K562 (cell line): ENCODE measurements around the gene TOGARAM2.

ENCODE experiments used
- ATF2 ChIP-seq: sonication (generic); formaldehyde crosslinking; IDR thresholded peaks from 2 replicates; pipeline ENCODE4 v1.8.1; 2022; ENCODE audit warnings: missing genetic modification reagents
- BRF2 ChIP-seq: IDR thresholded peaks from 3 replicates; pipeline ENCODE4 v1.6.1; 2011; ENCODE audit warnings: borderline replicate concordance, mild to moderate bottlenecking; ENCODE audit not compliant: insufficient read length, insufficient read depth
- DEAF1 ChIP-seq: fragments of 450-650 bp; formaldehyde crosslinking; IDR thresholded peaks from 2 replicates; pipeline ENCODE4 v1.4.0; 2020; ENCODE audit warnings: mild to moderate bottlenecking, moderate library complexity
- HNRNPL ChIP-seq: fragments of 200-400 bp; formaldehyde crosslinking; IDR thresholded peaks from 2 replicates; pipeline ENCODE4 v1.6.1; 2017; ENCODE audit warnings: low read depth, mild to moderate bottlenecking, low read length
- KAT8 ChIP-seq: fragments of 450-650 bp; IDR thresholded peaks from 2 replicates; pipeline ENCODE4 v1.6.1; 2016; ENCODE audit warnings: low read depth, mild to moderate bottlenecking
- RBBP5 ChIP-seq: fragments of 200-600 bp; sonication (generic); IDR thresholded peaks from 2 replicates; pipeline ENCODE4 v1.6.1; 2012; ENCODE audit warnings: borderline replicate concordance, mild to moderate bottlenecking, low read length, control low read depth, inconsistent platforms; ENCODE audit not compliant: insufficient read depth, poor library complexity, severe bottlenecking
- RBM15 ChIP-seq: fragments of 200-400 bp; formaldehyde crosslinking; IDR thresholded peaks from 2 replicates; pipeline ENCODE4 v1.6.1; 2018; ENCODE audit warnings: mild to moderate bottlenecking, low read length, moderate library complexity; ENCODE audit not compliant: insufficient read depth
- REST ChIP-seq, 2 experiments: fragments of 450-650 bp; formaldehyde crosslinking in 1 of 2; IDR thresholded peaks; 2 replicates each; pipeline versions ENCODE4 v1.4.0 to v1.6.1; 2014 to 2020; ENCODE audit warnings: mild to moderate bottlenecking in 2 of 2, borderline replicate concordance in 1 of 2, low read depth in 1 of 2
- SIN3A ChIP-seq, 2 experiments: fragments of 150-350 bp in 1 of 2; IDR thresholded peaks; 2 replicates each; pipeline ENCODE4 v1.6.1; 2011 to 2016; ENCODE audit warnings: borderline replicate concordance in 2 of 2, low read depth in 2 of 2, low read length in 2 of 2, mild to moderate bottlenecking in 2 of 2, moderate library complexity in 2 of 2; ENCODE audit not compliant: control insufficient read depth in 1 of 2
- ZNF589 ChIP-seq: fragments of 200-800 bp; sonication (Bioruptor generic); IDR thresholded peaks from 2 replicates; pipeline ENCODE4 v1.6.1; 2016; ENCODE audit warnings: low read depth, missing genetic modification characterization, missing compliant biosample characterization
- ZZZ3 ChIP-seq: fragments of 450-650 bp; IDR thresholded peaks from 2 replicates; pipeline ENCODE4 v1.6.1; 2016; ENCODE audit warnings: antibody characterized with exemption, mild to moderate bottlenecking, moderate library complexity

GRCh38 chr2:28948160-28948559, 32.9 kb upstream of the TOGARAM2 start:
- TF ChIP-seq ZZZ3, result no peak
- no peak for TF ChIP-seq KAT8
- no peak for TF ChIP-seq ATF2 (CRISPR knock-in tag)
- no peak for TF ChIP-seq DEAF1 (CRISPR knock-in tag)
- TF ChIP-seq REST (IDR thresholded peaks at IDR 0.05; ENCODE audit: borderline replicate concordance), result no peak
- TF ChIP-seq REST (CRISPR knock-in tag; IDR thresholded peaks at IDR 0.05; ENCODE audit: low read depth), result no peak
- no peak for TF ChIP-seq BRF2
- no peak for TF ChIP-seq SIN3A (IDR thresholded peaks at IDR 0.05; ENCODE audit: borderline replicate concordance in 2 of 2, control insufficient read depth in 1 of 2, low read depth in 2 of 2, low read length in 2 of 2)
- TF ChIP-seq ZNF589 (CRISPR knock-in tag), result no peak
- no peak for TF ChIP-seq HNRNPL
- TF ChIP-seq RBBP5, result no peak
- no peak for TF ChIP-seq RBM15
